HepG2 (cell line): ENCODE data around the gene CHKA.

Source experiments
- ATF7 ChIP-seq, 2 experiments: fragments of 450-650 bp in 1 of 2; sonication (generic) in 1 of 2; formaldehyde crosslinking in 1 of 2; IDR thresholded peaks; 2 replicates each; pipeline versions ENCODE4 v1.4.0 to v1.6.1; 2016 to 2020; ENCODE audit warnings: antibody characterized with exemption in 1 of 2, mild to moderate bottlenecking in 1 of 2, missing genetic modification reagents in 1 of 2
- CTCF ChIP-seq: sonication (generic); formaldehyde crosslinking; IDR thresholded peaks from 2 replicates; pipeline ENCODE4 v1.5.0; 2020; ENCODE audit warnings: mild to moderate bottlenecking, missing genetic modification reagents, moderate library complexity
- EZH2 ChIP-seq: conservative IDR thresholded peaks from 2 replicates; pipeline ENCODE4 v1.6.1; 2012; ENCODE audit warnings: mild to moderate bottlenecking, low read depth, low read length, moderate library complexity
- FOSL2 ChIP-seq: sonication (generic); formaldehyde crosslinking; IDR thresholded peaks from 2 replicates; pipeline ENCODE4 v1.4.0; 2020; ENCODE audit warnings: missing genetic modification reagents
- FOXM1 ChIP-seq: sonication (generic); formaldehyde crosslinking; IDR thresholded peaks from 2 replicates; pipeline ENCODE4 v1.5.0; 2020; ENCODE audit warnings: missing genetic modification reagents
- HMGXB4 ChIP-seq, 2 experiments: sonication (generic) in 1 of 2; formaldehyde crosslinking in 1 of 2; IDR thresholded peaks; 2 replicates each; pipeline versions ENCODE4 v1.4.0 to v1.6.1; 2018 to 2020; ENCODE audit warnings: missing genetic modification reagents in 2 of 2, borderline replicate concordance in 1 of 2, low read depth in 1 of 2, mild to moderate bottlenecking in 1 of 2, missing biosample characterization in 1 of 2
- MAFF ChIP-seq: IDR thresholded peaks from 2 replicates; pipeline ENCODE4 v1.6.1; 2011; ENCODE audit warnings: low read depth, low read length, improper control_type of control experiment
- PHB2 ChIP-seq: fragments of 450-650 bp; IDR thresholded peaks from 2 replicates; pipeline ENCODE4 v1.6.1; 2018; ENCODE audit not compliant: partially characterized antibody
- POLR2AphosphoS5 ChIP-seq: IDR thresholded peaks from 2 replicates; pipeline ENCODE4 v1.6.1; 2012; ENCODE audit warnings: low read depth, low read length
- TAF1 ChIP-seq: sonication (generic); formaldehyde crosslinking; IDR thresholded peaks from 2 replicates; pipeline ENCODE4 v1.4.0; 2020; ENCODE audit warnings: missing genetic modification reagents
- TGIF2 ChIP-seq: IDR thresholded peaks from 2 replicates; pipeline ENCODE4 v1.6.1; 2016; ENCODE audit warnings: control low read depth, missing compliant biosample characterization
- ZNF121 ChIP-seq: sonication (generic); formaldehyde crosslinking; IDR thresholded peaks from 2 replicates; pipeline ENCODE4 v1.5.0; 2020; ENCODE audit warnings: mild to moderate bottlenecking, missing genetic modification reagents
- ZNF20 ChIP-seq: sonication (generic); formaldehyde crosslinking; IDR thresholded peaks from 2 replicates; pipeline ENCODE4 v1.4.0; 2020; ENCODE audit warnings: mild to moderate bottlenecking, moderate library complexity, missing genetic modification reagents
- TF ChIP-seq, protein P1 (sequence below): sonication (generic); formaldehyde crosslinking; IDR thresholded peaks from 2 replicates; pipeline ENCODE4 v1.5.0; 2020; ENCODE audit warnings: missing genetic modification reagents

- TF ChIP-seq TGIF2 (no peak), POLR2AphosphoS5 (no peak), FOSL2 (CRISPR knock-in tag) (no peak), ATF7 (IDR thresholded peaks at IDR 0.05) (no peak), ATF7 (CRISPR knock-in tag; IDR thresholded peaks at IDR 0.05) (no peak), HMGXB4 (CRISPR knock-in tag; IDR thresholded peaks at IDR 0.05; ENCODE audit: borderline replicate concordance in 1 of 2, low read depth in 1 of 2) (no peak), EZH2 (no peak), ZNF20 (CRISPR knock-in tag) (no peak), ZNF121 (CRISPR knock-in tag) (no peak), MAFF (no peak), PHB2 (no peak), CTCF (no peak), TAF1 (CRISPR knock-in tag) (no peak), FOXM1 (CRISPR knock-in tag) (no peak)
- TF ChIP-seq, protein P1, sequence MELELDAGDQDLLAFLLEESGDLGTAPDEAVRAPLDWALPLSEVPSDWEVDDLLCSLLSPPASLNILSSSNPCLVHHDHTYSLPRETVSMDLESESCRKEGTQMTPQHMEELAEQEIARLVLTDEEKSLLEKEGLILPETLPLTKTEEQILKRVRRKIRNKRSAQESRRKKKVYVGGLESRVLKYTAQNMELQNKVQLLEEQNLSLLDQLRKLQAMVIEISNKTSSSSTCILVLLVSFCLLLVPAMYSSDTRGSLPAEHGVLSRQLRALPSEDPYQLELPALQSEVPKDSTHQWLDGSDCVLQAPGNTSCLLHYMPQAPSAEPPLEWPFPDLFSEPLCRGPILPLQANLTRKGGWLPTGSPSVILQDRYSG (CRISPR knock-in tag), result no peak
Measured at GRCh38 chr11:68168694-68169093, 47.5 kb upstream of the CHKA start.
